ENCODE data around the gene GPC5.

GPC5 gene

GRCh38 chr13:92602560-92602959 lies 1204.1 kb downstream of the GPC5 start:
- H3K18ac ChIP-seq (ENCODE audit: low read length): no peak overlapping the region
- H4K91ac ChIP-seq (ENCODE audit: low read depth, low read length): no peak overlapping the region
- DNase-seq: no peak
- no peak overlapping the region for H4K12ac ChIP-seq (ENCODE audit: low read depth, low read length)
- no peak overlapping the region for H2BK5ac ChIP-seq (ENCODE audit: low read depth, low read length, poor library complexity)
- no peak overlapping the region for H2BK120ac ChIP-seq (ENCODE audit: insufficient read depth, low read length, poor library complexity)
- H3K4ac ChIP-seq (ENCODE audit: low read depth, low read length): no peak overlapping the region
- H4K8ac ChIP-seq (ENCODE audit: low read depth, low read length): no peak overlapping the region
- H2AK5ac ChIP-seq (ENCODE audit: low read length): no peak overlapping the region
- no peaks in the 10 kb centered on the region for H3K4me1 ChIP-seq (ENCODE audit: control insufficient read depth in 1 of 2, insufficient read depth in 2 of 2, low read length in 2 of 2)
- H2BK12ac ChIP-seq (ENCODE audit: low read length): no peak overlapping the region
- no peak overlapping the region for H3K27ac ChIP-seq (ENCODE audit: low read depth, low read length)
- H3K79me1 ChIP-seq (ENCODE audit: low read length): no peaks in the 10 kb centered on the region
- no peak overlapping the region for H3K23ac ChIP-seq (ENCODE audit: low read length)
- H3K9me3 ChIP-seq (ENCODE audit: insufficient read depth, low read depth, low read length): no peaks in the 10 kb centered on the region
- no peak overlapping the region for H3K4me3 ChIP-seq (ENCODE audit: low read depth, low read length)
- H3K4me2 ChIP-seq (ENCODE audit: low read length): no peak overlapping the region
- no CpG with 5 or more reads among the region's 1 CpG for WGBS (ENCODE audit: extremely low coverage, insufficient coverage, insufficient read length)
- H3K27me3 ChIP-seq (ENCODE audit: insufficient read depth, low read length): no peaks in the 10 kb centered on the region
- no peaks in the 10 kb centered on the region for H3K79me2 ChIP-seq (ENCODE audit: control insufficient read depth, insufficient read depth, low read length, poor library complexity)
- H3K36me3 ChIP-seq (ENCODE audit: control insufficient read depth in 1 of 2, insufficient read depth in 2 of 2, low read length in 2 of 2): no peaks in the 10 kb centered on the region
- H2AFZ ChIP-seq (ENCODE audit: insufficient read depth, low read length, poor library complexity): no peak overlapping the region
- H3K9ac ChIP-seq (ENCODE audit: low read length): no peak overlapping the region
- no peak overlapping the region for H3K14ac ChIP-seq (ENCODE audit: low read length)

DNA sequence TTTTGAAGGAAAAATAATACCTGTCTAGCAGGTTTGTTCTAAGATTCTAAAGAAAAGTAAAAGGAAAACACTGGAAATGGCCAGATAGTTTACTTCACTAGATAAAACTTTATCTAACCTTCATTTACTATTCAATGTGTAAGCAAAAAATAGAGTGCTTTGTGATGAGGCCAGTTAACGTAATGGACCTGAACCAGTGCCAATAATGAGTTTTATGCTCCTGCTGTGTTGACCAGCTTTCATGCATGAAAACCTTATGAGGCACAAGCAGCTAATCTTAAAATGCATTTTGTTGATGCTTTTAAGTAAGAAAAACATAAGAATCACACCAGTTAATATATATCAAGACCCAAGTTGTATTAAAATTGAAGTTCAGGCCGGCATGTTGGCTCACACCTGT lies 1211.0 kb downstream of the GPC5 start:
- no peaks in the 10 kb centered on the region for H3K9me3 ChIP-seq (ENCODE audit: insufficient read depth, low read depth, low read length)
- H3K27ac ChIP-seq (ENCODE audit: low read depth, low read length): no peak overlapping the region
- no peak overlapping the region for H3K4ac ChIP-seq (ENCODE audit: low read depth, low read length)
- no peak overlapping the region for H4K8ac ChIP-seq (ENCODE audit: low read depth, low read length)
- no peak overlapping the region for H2BK5ac ChIP-seq (ENCODE audit: low read depth, low read length, poor library complexity)
- H3K14ac ChIP-seq (ENCODE audit: low read length): no peak overlapping the region
- H3K18ac ChIP-seq (ENCODE audit: low read length): no peak overlapping the region
- no peaks in the 10 kb centered on the region for H3K79me1 ChIP-seq (ENCODE audit: low read length)
- H3K9ac ChIP-seq (ENCODE audit: low read length): no peak overlapping the region
- H3K4me2 ChIP-seq (ENCODE audit: low read length): no peak overlapping the region
- no peaks in the 10 kb centered on the region for H3K27me3 ChIP-seq (ENCODE audit: insufficient read depth, low read length)
- no peak overlapping the region for H3K23ac ChIP-seq (ENCODE audit: low read length)
- no peak overlapping the region for H4K91ac ChIP-seq (ENCODE audit: low read depth, low read length)
- DNase-seq: no peak
- no peak overlapping the region for H3K4me3 ChIP-seq (ENCODE audit: low read depth, low read length)
- no peaks in the 10 kb centered on the region for H3K4me1 ChIP-seq (ENCODE audit: control insufficient read depth in 1 of 2, insufficient read depth in 2 of 2, low read length in 2 of 2)
- H3K79me2 ChIP-seq (ENCODE audit: control insufficient read depth, insufficient read depth, low read length, poor library complexity): no peaks in the 10 kb centered on the region
- WGBS (ENCODE audit: extremely low coverage, insufficient coverage, insufficient read length): no CpG with 5 or more reads among the region's 2 CpGs
- H3K36me3 ChIP-seq (ENCODE audit: control insufficient read depth in 1 of 2, insufficient read depth in 2 of 2, low read length in 2 of 2): no peaks in the 10 kb centered on the region
- H2AK5ac ChIP-seq (ENCODE audit: low read length): no peak overlapping the region
- H2BK120ac ChIP-seq (ENCODE audit: insufficient read depth, low read length, poor library complexity): no peak overlapping the region
- no peak overlapping the region for H2BK12ac ChIP-seq (ENCODE audit: low read length)
- H2AFZ ChIP-seq (ENCODE audit: insufficient read depth, low read length, poor library complexity): no peak overlapping the region
- H4K12ac ChIP-seq (ENCODE audit: low read depth, low read length): no peak overlapping the region

GRCh38 chr13:92612892-92613291 lies 1214.5 kb downstream of the GPC5 start:
- no peak overlapping the region for H3K18ac ChIP-seq (ENCODE audit: low read length)
- DNase-seq: no peak
- H3K36me3 ChIP-seq (ENCODE audit: control insufficient read depth in 1 of 2, insufficient read depth in 2 of 2, low read length in 2 of 2): no peaks in the 10 kb centered on the region
- no peak overlapping the region for H4K91ac ChIP-seq (ENCODE audit: low read depth, low read length)
- no peaks in the 10 kb centered on the region for H3K4me1 ChIP-seq (ENCODE audit: control insufficient read depth in 1 of 2, insufficient read depth in 2 of 2, low read length in 2 of 2)
- no peak overlapping the region for H3K4me2 ChIP-seq (ENCODE audit: low read length)
- no peak overlapping the region for H3K27ac ChIP-seq (ENCODE audit: low read depth, low read length)
- no peaks in the 10 kb centered on the region for H3K79me1 ChIP-seq (ENCODE audit: low read length)
- H3K79me2 ChIP-seq (ENCODE audit: control insufficient read depth, insufficient read depth, low read length, poor library complexity): no peaks in the 10 kb centered on the region
- no peak overlapping the region for H4K12ac ChIP-seq (ENCODE audit: low read depth, low read length)
- no peak overlapping the region for H4K8ac ChIP-seq (ENCODE audit: low read depth, low read length)
- H3K9me3 ChIP-seq (ENCODE audit: insufficient read depth, low read depth, low read length): no peaks in the 10 kb centered on the region
- no peak overlapping the region for H2BK5ac ChIP-seq (ENCODE audit: low read depth, low read length, poor library complexity)
- H2BK12ac ChIP-seq (ENCODE audit: low read length): no peak overlapping the region
- H2BK120ac ChIP-seq (ENCODE audit: insufficient read depth, low read length, poor library complexity): no peak overlapping the region
- no peak overlapping the region for H3K4ac ChIP-seq (ENCODE audit: low read depth, low read length)
- H3K27me3 ChIP-seq (ENCODE audit: insufficient read depth, low read length): no peaks in the 10 kb centered on the region
- no CpG with 5 or more reads among the region's 3 CpGs for WGBS (ENCODE audit: extremely low coverage, insufficient coverage, insufficient read length)
- H3K4me3 ChIP-seq (ENCODE audit: low read depth, low read length): no peak overlapping the region
- no peak overlapping the region for H3K14ac ChIP-seq (ENCODE audit: low read length)
- no peak overlapping the region for H3K9ac ChIP-seq (ENCODE audit: low read length)
- no peak overlapping the region for H3K23ac ChIP-seq (ENCODE audit: low read length)
- H2AK5ac ChIP-seq (ENCODE audit: low read length): no peak overlapping the region
- no peak overlapping the region for H2AFZ ChIP-seq (ENCODE audit: insufficient read depth, low read length, poor library complexity)

GRCh38 chr13:92613921-92614320 lies 1215.5 kb downstream of the GPC5 start:
- Histone ChIP-seq H3K79me2 (ENCODE audit: control insufficient read depth, insufficient read depth, low read length, poor library complexity) (no peaks in the 10 kb centered on the region), H3K4me1 (ENCODE audit: control insufficient read depth in 1 of 2, insufficient read depth in 2 of 2, low read length in 2 of 2) (no peaks in the 10 kb centered on the region), H3K23ac (ENCODE audit: low read length) (no peak overlapping the region), H3K4ac (ENCODE audit: low read depth, low read length) (no peak overlapping the region), H3K79me1 (ENCODE audit: low read length) (no peaks in the 10 kb centered on the region), H2AK5ac (ENCODE audit: low read length) (no peak overlapping the region), H3K27me3 (ENCODE audit: insufficient read depth, low read length) (no peaks in the 10 kb centered on the region), H2AFZ (ENCODE audit: insufficient read depth, low read length, poor library complexity) (no peak overlapping the region), H3K36me3 (ENCODE audit: control insufficient read depth in 1 of 2, insufficient read depth in 2 of 2, low read length in 2 of 2) (no peaks in the 10 kb centered on the region), H2BK12ac (ENCODE audit: low read length) (no peak overlapping the region), H3K27ac (ENCODE audit: low read depth, low read length) (no peak overlapping the region), H4K12ac (ENCODE audit: low read depth, low read length) (no peak overlapping the region), H4K8ac (ENCODE audit: low read depth, low read length) (no peak overlapping the region), H4K91ac (ENCODE audit: low read depth, low read length) (no peak overlapping the region), H3K9ac (ENCODE audit: low read length) (no peak overlapping the region), H2BK120ac (ENCODE audit: insufficient read depth, low read length, poor library complexity) (no peak overlapping the region), H3K18ac (ENCODE audit: low read length) (no peak overlapping the region), H3K4me2 (ENCODE audit: low read length) (no peak overlapping the region), H3K14ac (ENCODE audit: low read length) (no peak overlapping the region), H2BK5ac (ENCODE audit: low read depth, low read length, poor library complexity) (no peak overlapping the region), H3K4me3 (ENCODE audit: low read depth, low read length) (no peak overlapping the region), H3K9me3 (ENCODE audit: insufficient read depth, low read depth, low read length) (no peaks in the 10 kb centered on the region)
- no peak for DNase-seq

GRCh38 chr13:92621985-92622384 lies 1223.6 kb downstream of the GPC5 start:
- Histone ChIP-seq H3K79me2 (ENCODE audit: control insufficient read depth, insufficient read depth, low read length, poor library complexity) (no peaks in the 10 kb centered on the region), H3K14ac (ENCODE audit: low read length) (no peak overlapping the region), H3K4ac (ENCODE audit: low read depth, low read length) (no peak overlapping the region), H3K27me3 (ENCODE audit: insufficient read depth, low read length) (no peaks in the 10 kb centered on the region), H3K9ac (ENCODE audit: low read length) (no peak overlapping the region), H3K4me2 (ENCODE audit: low read length) (no peak overlapping the region), H2BK12ac (ENCODE audit: low read length) (no peak overlapping the region), H3K27ac (ENCODE audit: low read depth, low read length) (no peak overlapping the region), H2AK5ac (ENCODE audit: low read length) (no peak overlapping the region), H2BK120ac (ENCODE audit: insufficient read depth, low read length, poor library complexity) (no peak overlapping the region), H3K18ac (ENCODE audit: low read length) (no peak overlapping the region), H3K9me3 (ENCODE audit: insufficient read depth, low read depth, low read length) (no peaks in the 10 kb centered on the region), H3K4me3 (ENCODE audit: low read depth, low read length) (no peak overlapping the region), H3K4me1 (ENCODE audit: control insufficient read depth in 1 of 2, insufficient read depth in 2 of 2, low read length in 2 of 2) (no peaks in the 10 kb centered on the region), H2BK5ac (ENCODE audit: low read depth, low read length, poor library complexity) (no peak overlapping the region), H3K36me3 (ENCODE audit: control insufficient read depth in 1 of 2, insufficient read depth in 2 of 2, low read length in 2 of 2) (no peaks in the 10 kb centered on the region), H3K79me1 (ENCODE audit: low read length) (no peaks in the 10 kb centered on the region), H4K8ac (ENCODE audit: low read depth, low read length) (no peak overlapping the region), H4K12ac (ENCODE audit: low read depth, low read length) (no peak overlapping the region), H2AFZ (ENCODE audit: insufficient read depth, low read length, poor library complexity) (no peak overlapping the region), H3K23ac (ENCODE audit: low read length) (no peak overlapping the region), H4K91ac (ENCODE audit: low read depth, low read length) (no peak overlapping the region)
- no CpG with 5 or more reads among the region's 5 CpGs for WGBS (ENCODE audit: extremely low coverage, insufficient coverage, insufficient read length)
- DNase-seq: no peak
